ENCODE data around the gene CTDP1.
"Not testable (repeated sequence)": the region's sequence is repeated elsewhere in the genome, so short reads cannot be mapped to it uniquely, and the experiment has no call there.

CTDP1 gene

GRCh38 chr18:79718126-79718525 lies 38.5 kb downstream of the CTDP1 start:
- peaks cover 48% of the 10 kb centered on the region; the same call in 1 of the 2 replicates for H3K36me3 ChIP-seq (ENCODE audit: insufficient read depth, low read length)
- H3K4me2 ChIP-seq (ENCODE audit: low read depth, low read length, poor library complexity, severe bottlenecking), result no peak overlapping the region
- H2AFZ ChIP-seq (ENCODE audit: low read length), result no peak overlapping the region
- no peak for TF ChIP-seq EZH2phosphoT487 (IDR thresholded peaks at IDR 0.05; ENCODE audit: borderline replicate concordance)
- TF ChIP-seq, protein P1, sequence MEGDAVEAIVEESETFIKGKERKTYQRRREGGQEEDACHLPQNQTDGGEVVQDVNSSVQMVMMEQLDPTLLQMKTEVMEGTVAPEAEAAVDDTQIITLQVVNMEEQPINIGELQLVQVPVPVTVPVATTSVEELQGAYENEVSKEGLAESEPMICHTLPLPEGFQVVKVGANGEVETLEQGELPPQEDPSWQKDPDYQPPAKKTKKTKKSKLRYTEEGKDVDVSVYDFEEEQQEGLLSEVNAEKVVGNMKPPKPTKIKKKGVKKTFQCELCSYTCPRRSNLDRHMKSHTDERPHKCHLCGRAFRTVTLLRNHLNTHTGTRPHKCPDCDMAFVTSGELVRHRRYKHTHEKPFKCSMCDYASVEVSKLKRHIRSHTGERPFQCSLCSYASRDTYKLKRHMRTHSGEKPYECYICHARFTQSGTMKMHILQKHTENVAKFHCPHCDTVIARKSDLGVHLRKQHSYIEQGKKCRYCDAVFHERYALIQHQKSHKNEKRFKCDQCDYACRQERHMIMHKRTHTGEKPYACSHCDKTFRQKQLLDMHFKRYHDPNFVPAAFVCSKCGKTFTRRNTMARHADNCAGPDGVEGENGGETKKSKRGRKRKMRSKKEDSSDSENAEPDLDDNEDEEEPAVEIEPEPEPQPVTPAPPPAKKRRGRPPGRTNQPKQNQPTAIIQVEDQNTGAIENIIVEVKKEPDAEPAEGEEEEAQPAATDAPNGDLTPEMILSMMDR (conservative IDR thresholded peaks at IDR 0.05; ENCODE audit: low read length), result no peak
- no peaks in the 10 kb centered on the region for H3K9me3 ChIP-seq (ENCODE audit: insufficient read depth, low read depth, low read length)
- no peak overlapping the region for H3K9ac ChIP-seq (ENCODE audit: low read depth, low read length, poor library complexity, severe bottlenecking)
- H3K9me2 ChIP-seq (replicated peaks; ENCODE audit: low read depth, low read length), result no peaks in the 10 kb centered on the region
- H3K27me3 ChIP-seq (ENCODE audit: insufficient read depth, low read length, poor library complexity, severe bottlenecking), result no peaks in the 10 kb centered on the region
- no peaks in the 10 kb centered on the region for H3K79me2 ChIP-seq (ENCODE audit: insufficient read depth, low read length)
- no peak overlapping the region for H3K4me3 ChIP-seq (ENCODE audit: low read length, poor library complexity, severe bottlenecking)
- no peaks in the 10 kb centered on the region for H3K4me1 ChIP-seq (ENCODE audit: insufficient read depth, low read length, poor library complexity, severe bottlenecking)
- H4K20me1 ChIP-seq (ENCODE audit: insufficient read depth, low read length, poor library complexity, severe bottlenecking), result no peaks in the 10 kb centered on the region
- no peaks in the 10 kb centered on the region for H3F3A ChIP-seq (ENCODE audit: low read depth)

DNA sequence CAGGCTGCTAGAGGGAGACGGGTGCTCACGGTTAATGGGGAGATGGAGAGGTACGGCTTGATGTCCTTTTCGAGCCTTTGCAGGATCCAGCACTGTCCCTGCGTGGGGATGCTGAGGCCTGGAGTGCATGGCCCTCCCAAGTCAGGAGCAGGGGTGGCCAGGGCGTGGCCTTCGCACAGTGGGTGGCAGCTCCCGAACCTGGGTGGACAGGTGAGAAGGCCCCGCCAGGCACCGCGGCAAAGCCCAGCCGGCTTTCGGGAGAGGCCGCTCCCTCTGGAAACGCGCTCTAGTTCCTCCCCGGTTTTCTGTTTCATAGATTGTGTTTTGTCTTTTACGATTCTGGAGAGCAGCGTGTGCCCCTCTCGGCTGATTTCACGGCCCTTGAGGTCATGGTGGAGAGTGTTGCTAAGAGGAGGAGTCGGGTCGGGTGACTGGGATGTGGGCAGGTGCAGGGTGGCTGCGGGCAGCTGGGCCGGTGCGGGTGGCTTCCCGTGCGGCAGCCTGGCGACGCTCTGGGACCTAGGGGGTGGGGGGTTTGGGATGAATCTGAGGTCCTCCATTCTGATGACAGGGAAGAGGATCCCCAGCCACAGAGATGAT lies 39.4 kb downstream of the CTDP1 start:
- Histone ChIP-seq H3K4me2 (ENCODE audit: low read depth, low read length, poor library complexity, severe bottlenecking) (no peak overlapping the region), H4K20me1 (ENCODE audit: insufficient read depth, low read length, poor library complexity, severe bottlenecking) (no peaks in the 10 kb centered on the region), H3K27me3 (ENCODE audit: insufficient read depth, low read length, poor library complexity, severe bottlenecking) (no peaks in the 10 kb centered on the region), H3K36me3 (ENCODE audit: insufficient read depth, low read length) (peaks cover 50% of the 10 kb centered on the region; the same call in 1 of the 2 replicates), H3K9me2 (replicated peaks; ENCODE audit: low read depth, low read length) (no peaks in the 10 kb centered on the region), H3K9me3 (ENCODE audit: insufficient read depth, low read depth, low read length) (no peaks in the 10 kb centered on the region), H3K9ac (ENCODE audit: low read depth, low read length, poor library complexity, severe bottlenecking) (no peak overlapping the region), H3K4me1 (ENCODE audit: insufficient read depth, low read length, poor library complexity, severe bottlenecking) (no peaks in the 10 kb centered on the region), H3K79me2 (ENCODE audit: insufficient read depth, low read length) (no peaks in the 10 kb centered on the region; the same call in 1 of the 2 replicates), H3K4me3 (ENCODE audit: low read length, poor library complexity, severe bottlenecking) (no peak overlapping the region), H2AFZ (ENCODE audit: low read length) (no peak overlapping the region), H3F3A (ENCODE audit: low read depth) (no peaks in the 10 kb centered on the region)
- no peak for TF ChIP-seq EZH2phosphoT487 (IDR thresholded peaks at IDR 0.05; ENCODE audit: borderline replicate concordance)
- TF ChIP-seq, protein P1 (conservative IDR thresholded peaks at IDR 0.05; ENCODE audit: low read length), result no peak

GRCh38 chr18:79719478-79720358 lies 40.1 kb downstream of the CTDP1 start:
- H3K4me2 ChIP-seq (ENCODE audit: low read depth, low read length, poor library complexity, severe bottlenecking); H2AFZ ChIP-seq (ENCODE audit: low read length); H3K9ac ChIP-seq (ENCODE audit: low read depth, low read length, poor library complexity, severe bottlenecking); H3K79me2 ChIP-seq (ENCODE audit: insufficient read depth, low read length); H3K9me2 ChIP-seq (replicated peaks; ENCODE audit: low read depth, low read length); H3F3A ChIP-seq (ENCODE audit: low read depth); H3K4me3 ChIP-seq (ENCODE audit: low read length, poor library complexity, severe bottlenecking); H3K9me3 ChIP-seq (ENCODE audit: insufficient read depth, low read depth, low read length); H4K20me1 ChIP-seq (ENCODE audit: insufficient read depth, low read length, poor library complexity, severe bottlenecking); H3K27me3 ChIP-seq (ENCODE audit: insufficient read depth, low read length, poor library complexity, severe bottlenecking); H3K4me1 ChIP-seq (ENCODE audit: insufficient read depth, low read length, poor library complexity, severe bottlenecking): not testable (repeated sequence)
- peaks cover 51% of the 10 kb centered on the region; the same call in 1 of the 2 replicates for H3K36me3 ChIP-seq (ENCODE audit: insufficient read depth, low read length)

Measured in Loucy (cell line).